K562 (cell line): Measurements from ENCODE around the gene NSF. TPM values are rescaled to one million over a fixed set of nuclear protein-coding genes. Genes with fewer than 3 reads are reported as not detected.
A peak's percentile ranks its signal among the peaks of the same experiment; 100 is the strongest.

ENCODE experiments used
- C11orf30 ChIP-seq: fragments of 450-650 bp; IDR thresholded peaks from 2 replicates; pipeline ENCODE4 v1.6.1; 2016; ENCODE audit warnings: low read depth, mild to moderate bottlenecking
- CBX3 ChIP-seq, 2 experiments: IDR thresholded peaks; 1 replicate in 1 of 2; 2 replicates in 1 of 2; pipeline ENCODE4 v1.6.1; 2012; ENCODE audit warnings: inconsistent platforms in 2 of 2, low read length in 2 of 2, borderline replicate concordance in 1 of 2, control low read depth in 1 of 2
- E2F6 ChIP-seq, 2 experiments: IDR thresholded peaks; 2 replicates each; pipeline ENCODE4 v1.6.1; 2011; ENCODE audit warnings: borderline replicate concordance in 1 of 2, control low read depth in 1 of 2, low read depth in 1 of 2, low read length in 1 of 2, mild to moderate bottlenecking in 1 of 2, mixed read lengths in 1 of 2, moderate library complexity in 1 of 2; ENCODE audit not compliant: insufficient read depth in 1 of 2, insufficient read length in 1 of 2, poor library complexity in 1 of 2, severe bottlenecking in 1 of 2; ENCODE audit errors: extremely low read depth in 1 of 2
- JUNB ChIP-seq: fragments of 450-650 bp; formaldehyde crosslinking; conservative IDR thresholded peaks from 2 replicates; pipeline ENCODE4 v1.4.0; 2020; ENCODE audit warnings: mild to moderate bottlenecking
- NR2C2 ChIP-seq, 2 experiments: fragments of 200-800 bp in 1 of 2; sonication (Bioruptor generic) in 1 of 2; sonication (generic) in 1 of 2; formaldehyde crosslinking in 1 of 2; IDR thresholded peaks; 2 replicates each; pipeline versions ENCODE4 v1.6.1 to v1.8.0; 2016 to 2022; ENCODE audit warnings: mild to moderate bottlenecking in 1 of 2, missing compliant biosample characterization in 1 of 2, missing genetic modification characterization in 1 of 2, missing genetic modification reagents in 1 of 2
- POLR2B ChIP-seq: fragments of 450-650 bp; IDR thresholded peaks from 2 replicates; pipeline ENCODE4 v1.6.1; 2018; ENCODE audit warnings: low read depth; ENCODE audit not compliant: partially characterized antibody
- POLR2G ChIP-seq: fragments of 200-400 bp; formaldehyde crosslinking; IDR thresholded peaks from 2 replicates; pipeline ENCODE4 v1.6.1; 2017; ENCODE audit warnings: low read depth, mild to moderate bottlenecking, antibody characterized with exemption, low read length, moderate library complexity
- RAD21 ChIP-seq, 2 experiments: fragments of 250-450 bp in 1 of 2; fragments of 450-650 bp in 1 of 2; sonication (Bioruptor Pico) in 1 of 2; formaldehyde crosslinking in 1 of 2; IDR thresholded peaks in 1 of 2; conservative IDR thresholded peaks in 1 of 2; 2 replicates each; pipeline versions ENCODE4 v1.4.0 to v1.8.0; 2020 to 2022; ENCODE audit warnings: mild to moderate bottlenecking in 2 of 2, moderate library complexity in 1 of 2
- SAFB2 ChIP-seq: fragments of 200-400 bp; formaldehyde crosslinking; IDR thresholded peaks from 2 replicates; pipeline ENCODE4 v1.6.1; 2018; ENCODE audit warnings: borderline replicate concordance, low read length, low read depth, moderate library complexity; ENCODE audit not compliant: severe bottlenecking
- TEAD4 ChIP-seq, 2 experiments: sonication (generic) in 1 of 2; formaldehyde crosslinking in 1 of 2; IDR thresholded peaks; 2 replicates each; pipeline versions ENCODE4 v1.6.1 to v1.8.0; 2012 to 2022; ENCODE audit warnings: borderline replicate concordance in 1 of 2, inconsistent platforms in 1 of 2, low read length in 1 of 2, mild to moderate bottlenecking in 1 of 2, missing genetic modification reagents in 1 of 2
- ZEB2 ChIP-seq: fragments of 450-650 bp; IDR thresholded peaks from 2 replicates; pipeline ENCODE4 v1.6.1; 2016
- ZNF398 ChIP-seq: fragments of 250-450 bp; sonication (Bioruptor Pico); IDR thresholded peaks from 2 replicates; pipeline ENCODE4 v1.8.0; 2021; ENCODE audit warnings: moderate library complexity, mild to moderate bottlenecking, inconsistent platforms
- ZNF431 ChIP-seq: sonication (generic); formaldehyde crosslinking; IDR thresholded peaks from 2 replicates; pipeline ENCODE4 v1.8.0; 2022; ENCODE audit warnings: mild to moderate bottlenecking, missing genetic modification reagents
- polyA plus RNA-seq, 8 experiments: library from polyadenylated mRNA; depleted of rRNA in 4 of 8; stranded (reverse) in 5 of 8; unstranded in 3 of 8; fragments of >200 nt; fragmentation: Nextera tagmentation in 2 of 8; fragmentation: Illumina TruSeq in 1 of 8; extraction: Ambion mirVana in 2 of 8; extraction: Trizol in 1 of 8; gene quantifications; 2 replicates each; pipeline versions ENCODE4 v1.2.1 to v1.2.3, GENCODE V29; 2011 to 2014; ENCODE audit warnings: inconsistent platforms in 1 of 8, missing spikeins in 1 of 8
- total RNA-seq, 7 experiments: library from RNA; depleted of rRNA in 6 of 7; stranded (reverse); fragments of >200 nt in 6 of 7; fragmentation: Illumina TruSeq in 2 of 7; extraction: Trizol in 2 of 7; gene quantifications; 2 replicates each; pipeline versions ENCODE4 v1.2.1 to v1.2.3, GENCODE V29; 2011 to 2021; ENCODE audit warnings: low replicate concordance in 1 of 7
- TF ChIP-seq, protein P1 (sequence below): sonication (generic); formaldehyde crosslinking; IDR thresholded peaks from 2 replicates; pipeline ENCODE4 v1.8.0; 2023; ENCODE audit warnings: mild to moderate bottlenecking, missing genetic modification reagents
- TF ChIP-seq, protein P2 (sequence below), 2 experiments: IDR thresholded peaks; 2 replicates each; pipeline ENCODE4 v1.6.1; 2012; ENCODE audit warnings: improper control_type of control experiment in 2 of 2, low read depth in 2 of 2, low read length in 2 of 2, borderline replicate concordance in 1 of 2

The NSF gene
- total and polyA plus RNA-seq, 9 of the 15 experiments (the other 6 are each of a cell fraction or from before 2014, with no cell fraction given): 16.7 to 39.8 (median 36.7) TPM

GRCh38 chr17:46795379-46795952 is 205.0 kb downstream of the NSF start (continued):
- TF ChIP-seq SAFB2 (no peak), RAD21 (CRISPR knock-in tag; conservative IDR thresholded peaks at IDR 0.05 in 1 of 2, IDR thresholded peaks at IDR 0.05 in 1 of 2) (peak; percentile 7 to 16; a peak in 2 of 4 replicates), ZNF398 (CRISPR knock-in tag) (no peak), CBX3 (IDR thresholded peaks at IDR 0.05; ENCODE audit: borderline replicate concordance in 1 of 2, low read length in 2 of 2) (0 out of 3 replicates have a peak, but pooled peaks of 1 of the 2 experiments have one; percentile 13), TEAD4 (IDR thresholded peaks at IDR 0.05; ENCODE audit: low read length) (peak; percentile 10; the same call in 1 of the 2 replicates), TEAD4 (CRISPR knock-in tag; IDR thresholded peaks at IDR 0.05; ENCODE audit: borderline replicate concordance) (no peak), JUNB (CRISPR knock-in tag) (no peak; the same call in 1 of the 2 replicates), ZEB2 (peak; percentile 71; the same call in 1 of the 2 replicates), C11orf30 (peak; percentile 87), POLR2G (peak; percentile 78), E2F6 (IDR thresholded peaks at IDR 0.05; ENCODE audit: borderline replicate concordance in 1 of 2, extremely low read depth in 1 of 2, insufficient read depth in 1 of 2, insufficient read length in 1 of 2, low read depth in 1 of 2, low read length in 1 of 2, poor library complexity in 1 of 2, severe bottlenecking in 1 of 2) (peak in 1 of 2 experiments; percentile 54), POLR2B (peak; percentile 48), NR2C2 (CRISPR knock-in tag; IDR thresholded peaks at IDR 0.05) (no peak), NR2C2 (tag; IDR thresholded peaks at IDR 0.05) (peak; percentile 66; the same call in 1 of the 2 replicates), ZNF431 (0 out of 2 replicates have a peak, but pooled peaks have one; percentile 18)
- TF ChIP-seq, protein P1, sequence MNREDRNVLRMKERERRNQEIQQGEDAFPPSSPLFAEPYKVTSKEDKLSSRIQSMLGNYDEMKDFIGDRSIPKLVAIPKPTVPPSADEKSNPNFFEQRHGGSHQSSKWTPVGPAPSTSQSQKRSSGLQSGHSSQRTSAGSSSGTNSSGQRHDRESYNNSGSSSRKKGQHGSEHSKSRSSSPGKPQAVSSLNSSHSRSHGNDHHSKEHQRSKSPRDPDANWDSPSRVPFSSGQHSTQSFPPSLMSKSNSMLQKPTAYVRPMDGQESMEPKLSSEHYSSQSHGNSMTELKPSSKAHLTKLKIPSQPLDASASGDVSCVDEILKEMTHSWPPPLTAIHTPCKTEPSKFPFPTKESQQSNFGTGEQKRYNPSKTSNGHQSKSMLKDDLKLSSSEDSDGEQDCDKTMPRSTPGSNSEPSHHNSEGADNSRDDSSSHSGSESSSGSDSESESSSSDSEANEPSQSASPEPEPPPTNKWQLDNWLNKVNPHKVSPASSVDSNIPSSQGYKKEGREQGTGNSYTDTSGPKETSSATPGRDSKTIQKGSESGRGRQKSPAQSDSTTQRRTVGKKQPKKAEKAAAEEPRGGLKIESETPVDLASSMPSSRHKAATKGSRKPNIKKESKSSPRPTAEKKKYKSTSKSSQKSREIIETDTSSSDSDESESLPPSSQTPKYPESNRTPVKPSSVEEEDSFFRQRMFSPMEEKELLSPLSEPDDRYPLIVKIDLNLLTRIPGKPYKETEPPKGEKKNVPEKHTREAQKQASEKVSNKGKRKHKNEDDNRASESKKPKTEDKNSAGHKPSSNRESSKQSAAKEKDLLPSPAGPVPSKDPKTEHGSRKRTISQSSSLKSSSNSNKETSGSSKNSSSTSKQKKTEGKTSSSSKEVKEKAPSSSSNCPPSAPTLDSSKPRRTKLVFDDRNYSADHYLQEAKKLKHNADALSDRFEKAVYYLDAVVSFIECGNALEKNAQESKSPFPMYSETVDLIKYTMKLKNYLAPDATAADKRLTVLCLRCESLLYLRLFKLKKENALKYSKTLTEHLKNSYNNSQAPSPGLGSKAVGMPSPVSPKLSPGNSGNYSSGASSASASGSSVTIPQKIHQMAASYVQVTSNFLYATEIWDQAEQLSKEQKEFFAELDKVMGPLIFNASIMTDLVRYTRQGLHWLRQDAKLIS (CRISPR knock-in tag): no peak
- TF ChIP-seq, protein P2, sequence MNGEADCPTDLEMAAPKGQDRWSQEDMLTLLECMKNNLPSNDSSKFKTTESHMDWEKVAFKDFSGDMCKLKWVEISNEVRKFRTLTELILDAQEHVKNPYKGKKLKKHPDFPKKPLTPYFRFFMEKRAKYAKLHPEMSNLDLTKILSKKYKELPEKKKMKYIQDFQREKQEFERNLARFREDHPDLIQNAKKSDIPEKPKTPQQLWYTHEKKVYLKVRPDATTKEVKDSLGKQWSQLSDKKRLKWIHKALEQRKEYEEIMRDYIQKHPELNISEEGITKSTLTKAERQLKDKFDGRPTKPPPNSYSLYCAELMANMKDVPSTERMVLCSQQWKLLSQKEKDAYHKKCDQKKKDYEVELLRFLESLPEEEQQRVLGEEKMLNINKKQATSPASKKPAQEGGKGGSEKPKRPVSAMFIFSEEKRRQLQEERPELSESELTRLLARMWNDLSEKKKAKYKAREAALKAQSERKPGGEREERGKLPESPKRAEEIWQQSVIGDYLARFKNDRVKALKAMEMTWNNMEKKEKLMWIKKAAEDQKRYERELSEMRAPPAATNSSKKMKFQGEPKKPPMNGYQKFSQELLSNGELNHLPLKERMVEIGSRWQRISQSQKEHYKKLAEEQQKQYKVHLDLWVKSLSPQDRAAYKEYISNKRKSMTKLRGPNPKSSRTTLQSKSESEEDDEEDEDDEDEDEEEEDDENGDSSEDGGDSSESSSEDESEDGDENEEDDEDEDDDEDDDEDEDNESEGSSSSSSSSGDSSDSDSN (IDR thresholded peaks at IDR 0.05; ENCODE audit: borderline replicate concordance in 1 of 2, low read depth in 2 of 2, low read length in 2 of 2): peak in 1 of 2 experiments; percentile 91; a peak in 3 of 4 replicates
